ENCODE measurements around the gene PSMB2. TPM values are rescaled to one million over a fixed set of nuclear protein-coding genes. Genes with fewer than 3 reads are reported as not detected.
"Not testable (repeated sequence)": the region's sequence is repeated elsewhere in the genome, so short reads cannot be mapped to it uniquely, and the experiment has no call there.

The PSMB2 gene
- total RNA-seq, 2 experiments from 2014 or later: 107 to 111 TPM

- Mint-ChIP-seq H3K36me3 (peaks cover 2% of the 10 kb centered on the region), H3K27me3 (no peaks in the 10 kb centered on the region), H3K9me3 (no peaks in the 10 kb centered on the region), H3K4me1 (peaks cover 2% of the 10 kb centered on the region), H3K27ac (no peak overlapping the region), H3K4me3 (no peak overlapping the region)
- no peak for DNase-seq
Measured at GRCh38 chr1:35591211-35591610, 50.1 kb downstream of the PSMB2 start.

GRCh38 chr1:35590476-35591040, 50.8 kb downstream of the PSMB2 start:
- H3K27me3 Mint-ChIP-seq: no peaks in the 10 kb centered on the region
- H3K36me3 Mint-ChIP-seq: peaks cover 2% of the 10 kb centered on the region
- H3K4me1 Mint-ChIP-seq: peaks cover 2% of the 10 kb centered on the region
- H3K4me3 Mint-ChIP-seq: no peak overlapping the region
- no peaks in the 10 kb centered on the region for H3K9me3 Mint-ChIP-seq
- H3K27ac Mint-ChIP-seq: no peak overlapping the region
- no peak for DNase-seq

GRCh38 chr1:35589516-35590427, 51.6 kb downstream of the PSMB2 start:
- Mint-ChIP-seq H3K27me3 (no peaks in the 10 kb centered on the region), H3K4me3 (no peak overlapping the region), H3K9me3 (no peaks in the 10 kb centered on the region), H3K27ac (no peak overlapping the region), H3K4me1 (peaks cover 2% of the 10 kb centered on the region), H3K36me3 (peaks cover 2% of the 10 kb centered on the region)
- no peak for DNase-seq

- no peak overlapping the region for H3K27ac Mint-ChIP-seq
- no peaks in the 10 kb centered on the region for H3K9me3 Mint-ChIP-seq
- H3K27me3 Mint-ChIP-seq: no peaks in the 10 kb centered on the region
- H3K4me1 Mint-ChIP-seq: peaks cover 1% of the 10 kb centered on the region
- DNase-seq: no peak
- H3K36me3 Mint-ChIP-seq: peaks cover 2% of the 10 kb centered on the region
- no peak overlapping the region for H3K4me3 Mint-ChIP-seq
Measured at GRCh38 chr1:35588197-35588910, 53.0 kb downstream of the PSMB2 start.

- H3K9me3 Mint-ChIP-seq: no peaks in the 10 kb centered on the region
- no peaks in the 10 kb centered on the region for H3K27me3 Mint-ChIP-seq
- no peak overlapping the region for H3K4me3 Mint-ChIP-seq
- H3K36me3 Mint-ChIP-seq: peaks cover 2% of the 10 kb centered on the region
- no peak for DNase-seq
- H3K4me1 Mint-ChIP-seq: no peaks in the 10 kb centered on the region
- H3K27ac Mint-ChIP-seq: no peak overlapping the region
Measured at GRCh38 chr1:35587736-35588135, 53.6 kb downstream of the PSMB2 start.

GRCh38 chr1:35586808-35587207, 54.5 kb downstream of the PSMB2 start:
- DNase-seq: no peak
- H3K4me1 Mint-ChIP-seq: no peaks in the 10 kb centered on the region

GRCh38 chr1:35585805-35586204, 55.5 kb downstream of the PSMB2 start:
- not testable (repeated sequence) for H3K27ac Mint-ChIP-seq, H3K4me3 Mint-ChIP-seq, H3K4me1 Mint-ChIP-seq, H3K27me3 Mint-ChIP-seq, H3K36me3 Mint-ChIP-seq, DNase-seq, H3K9me3 Mint-ChIP-seq

More at GRCh38 chr1:35586808-35587207, 54.5 kb downstream of the PSMB2 start:
- Mint-ChIP-seq H3K4me3 (no peak overlapping the region), H3K27me3 (no peaks in the 10 kb centered on the region), H3K36me3 (peaks cover 2% of the 10 kb centered on the region), H3K27ac (no peak overlapping the region), H3K9me3 (no peaks in the 10 kb centered on the region)

- no peaks in the 10 kb centered on the region for H3K4me1 Mint-ChIP-seq
- H3K9me3 Mint-ChIP-seq: no peaks in the 10 kb centered on the region
- H3K27ac Mint-ChIP-seq: no peak overlapping the region
- H3K27me3 Mint-ChIP-seq: no peaks in the 10 kb centered on the region
- H3K4me3 Mint-ChIP-seq: no peak overlapping the region
- DNase-seq: no peak
- H3K36me3 Mint-ChIP-seq: peaks cover 2% of the 10 kb centered on the region
Measured at GRCh38 chr1:35585281-35585680, 56.0 kb downstream of the PSMB2 start.

GRCh38 chr1:35581621-35582020, 59.7 kb downstream of the PSMB2 start:
- H3K27ac Mint-ChIP-seq, H3K9me3 Mint-ChIP-seq, DNase-seq, H3K4me3 Mint-ChIP-seq, H3K27me3 Mint-ChIP-seq, H3K36me3 Mint-ChIP-seq: not testable (repeated sequence)
- H3K4me1 Mint-ChIP-seq: peaks cover 11% of the 10 kb centered on the region

- no peaks in the 10 kb centered on the region for H3K9me3 Mint-ChIP-seq
- no peak for DNase-seq
- peaks cover 17% of the 10 kb centered on the region for H3K4me1 Mint-ChIP-seq
- peaks cover 7% of the 10 kb centered on the region for H3K27me3 Mint-ChIP-seq
- no peak overlapping the region for H3K27ac Mint-ChIP-seq
- no peaks in the 10 kb centered on the region for H3K36me3 Mint-ChIP-seq
- no peak overlapping the region for H3K4me3 Mint-ChIP-seq
Measured at GRCh38 chr1:35580949-35581388, 60.4 kb downstream of the PSMB2 start.

- peak overlapping the region; percentile 79 for H3K4me3 Mint-ChIP-seq
Measured at GRCh38 chr1:35577071-35577998, 64.0 kb downstream of the PSMB2 start.

GRCh38 chr1:35576766-35577070, 64.6 kb downstream of the PSMB2 start:
- H3K4me1 Mint-ChIP-seq: peaks cover 17% of the 10 kb centered on the region
- not testable (repeated sequence) for H3K9me3 Mint-ChIP-seq, H3K27ac Mint-ChIP-seq, H3K36me3 Mint-ChIP-seq, DNase-seq
- peak overlapping the region; percentile 63 for H3K4me3 Mint-ChIP-seq
- H3K27me3 Mint-ChIP-seq: peaks cover 16% of the 10 kb centered on the region

More at GRCh38 chr1:35577071-35577998, 64.0 kb downstream of the PSMB2 start:
- H3K4me1 Mint-ChIP-seq: peaks cover 17% of the 10 kb centered on the region
- no peaks in the 10 kb centered on the region for H3K9me3 Mint-ChIP-seq
- peaks cover 16% of the 10 kb centered on the region for H3K27me3 Mint-ChIP-seq
- peak overlapping the region; percentile 79 for H3K27ac Mint-ChIP-seq
- DNase-seq: peak; percentile 71
- H3K36me3 Mint-ChIP-seq: no peaks in the 10 kb centered on the region

- H3K9me3 Mint-ChIP-seq: no peaks in the 10 kb centered on the region
- no peak for DNase-seq
- H3K4me3 Mint-ChIP-seq: peak overlapping the region; percentile 63
- peaks cover 17% of the 10 kb centered on the region for H3K4me1 Mint-ChIP-seq
- H3K27me3 Mint-ChIP-seq: peaks cover 16% of the 10 kb centered on the region
- no peaks in the 10 kb centered on the region for H3K36me3 Mint-ChIP-seq
- no peak overlapping the region for H3K27ac Mint-ChIP-seq
Measured at GRCh38 chr1:35576061-35576765, 65.1 kb downstream of the PSMB2 start.

GRCh38 chr1:35575416-35575958, 65.8 kb downstream of the PSMB2 start:
- Mint-ChIP-seq H3K27ac (no peak overlapping the region), H3K4me3 (no peak overlapping the region)

More at GRCh38 chr1:35575416-35575958, 65.8 kb downstream of the PSMB2 start:
- no peaks in the 10 kb centered on the region for H3K9me3 Mint-ChIP-seq
- H3K36me3 Mint-ChIP-seq: no peaks in the 10 kb centered on the region
- no peak for DNase-seq
- H3K4me1 Mint-ChIP-seq: peaks cover 17% of the 10 kb centered on the region
- H3K27me3 Mint-ChIP-seq: peaks cover 16% of the 10 kb centered on the region
